NCI-H2107 treated with DMSO at 0.1 percent for 48 hours (cell line): ENCODE measurements around the gene GMFB.

Source experiments
- DNase-seq: peaks from one replicate; lab custom pipeline; 2025; ENCODE audit not compliant: unreplicated experiment; lab: John Stamatoyannopoulos, UW

The GMFB gene

DNA sequence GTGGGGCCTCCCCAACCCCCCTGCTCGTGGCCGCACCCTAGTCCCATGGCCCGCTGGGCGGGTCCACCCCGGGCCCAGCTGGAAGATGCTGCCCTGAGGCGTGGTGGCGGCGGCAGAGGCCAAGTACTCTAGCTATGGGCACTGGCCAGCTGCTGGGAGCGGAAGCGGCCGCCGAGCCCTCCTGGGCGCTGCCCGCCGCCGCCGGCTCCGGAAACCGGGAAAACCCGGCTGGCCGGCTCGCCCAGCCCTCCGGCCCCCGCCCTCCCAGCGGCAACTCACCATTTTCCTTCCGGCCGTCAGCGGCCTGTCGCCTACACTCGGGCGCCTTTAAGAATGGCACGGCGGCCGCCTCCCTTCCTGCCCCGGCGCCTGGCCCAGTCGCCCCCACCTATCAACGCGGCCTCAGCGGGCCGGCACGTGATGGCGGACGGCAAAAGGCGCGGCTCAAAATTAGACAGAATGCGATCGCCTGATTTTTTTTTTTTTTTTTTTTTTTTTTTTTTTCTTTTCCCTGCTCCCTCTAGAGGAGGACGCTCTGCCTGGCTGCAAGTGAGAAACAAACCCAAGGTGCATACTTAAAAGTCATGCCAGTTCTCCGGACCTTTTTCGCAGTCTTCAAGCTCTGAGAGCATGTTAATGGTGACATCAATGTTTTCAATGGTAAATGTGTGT lies at the start of gene GMFB:
TSS of gene GMFB (minus strand) at position 335 of the 672 bp plus-strand sequence. CDS start at position 282, 53 bp downstream.
- peak; percentile 76 for DNase-seq

DNA sequence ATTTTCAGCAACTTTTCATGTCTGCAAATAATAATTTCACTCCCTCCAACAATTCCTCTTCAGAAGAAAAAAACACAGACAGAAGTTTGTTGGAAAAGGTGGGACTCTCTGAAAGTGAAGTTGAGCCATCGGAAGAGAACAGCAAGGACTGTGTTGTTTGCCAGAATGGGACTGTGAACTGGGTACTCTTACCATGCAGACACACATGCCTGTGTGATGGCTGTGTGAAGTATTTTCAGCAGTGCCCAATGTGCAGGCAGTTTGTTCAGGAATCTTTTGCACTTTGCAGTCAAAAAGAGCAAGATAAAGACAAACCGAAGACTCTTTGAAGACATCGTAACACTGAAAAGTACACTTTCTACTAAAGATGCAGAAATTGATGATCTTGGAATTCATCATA lies 49.3 kb upstream of the GMFB start:
- no peak for DNase-seq

DNA sequence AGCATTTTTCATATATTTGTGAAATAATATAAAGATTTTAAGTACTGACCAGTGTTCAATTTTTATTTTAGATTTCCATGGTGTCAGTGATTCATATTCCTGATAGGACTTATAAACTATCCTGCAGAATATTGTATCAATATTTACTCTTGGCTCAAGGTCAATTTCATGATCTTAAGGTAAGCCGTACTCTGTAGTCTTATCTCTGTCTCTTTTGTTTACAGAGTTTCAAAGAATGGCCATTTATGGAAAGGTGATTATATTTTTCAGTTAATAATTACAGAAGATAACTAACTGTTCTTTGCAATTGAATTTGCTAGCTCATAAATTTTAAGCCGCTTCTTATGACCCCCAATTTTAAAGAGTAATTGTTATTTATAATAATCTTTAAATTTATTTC lies 48.9 kb upstream of the GMFB start:
- no peak for DNase-seq

DNA sequence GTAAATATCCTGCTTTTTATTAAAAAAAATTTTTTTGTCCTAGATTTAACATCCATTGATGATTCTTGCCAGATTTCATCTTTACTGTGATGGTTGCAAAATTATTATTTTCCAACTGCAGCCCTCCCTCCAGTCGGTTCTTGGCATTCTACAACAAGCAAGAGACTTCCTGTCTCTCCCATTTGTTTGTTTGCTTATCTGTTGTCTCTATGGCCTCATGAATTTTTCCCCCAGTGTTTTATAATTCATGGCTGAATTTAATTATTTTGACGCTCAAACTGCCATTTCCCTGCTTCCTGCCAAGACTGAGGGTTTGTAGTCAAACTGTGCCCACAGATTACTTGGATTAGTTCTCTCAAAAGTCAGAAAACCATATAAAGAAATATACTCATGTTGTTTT lies 46.9 kb upstream of the GMFB start:
- DNase-seq = no peak

DNA sequence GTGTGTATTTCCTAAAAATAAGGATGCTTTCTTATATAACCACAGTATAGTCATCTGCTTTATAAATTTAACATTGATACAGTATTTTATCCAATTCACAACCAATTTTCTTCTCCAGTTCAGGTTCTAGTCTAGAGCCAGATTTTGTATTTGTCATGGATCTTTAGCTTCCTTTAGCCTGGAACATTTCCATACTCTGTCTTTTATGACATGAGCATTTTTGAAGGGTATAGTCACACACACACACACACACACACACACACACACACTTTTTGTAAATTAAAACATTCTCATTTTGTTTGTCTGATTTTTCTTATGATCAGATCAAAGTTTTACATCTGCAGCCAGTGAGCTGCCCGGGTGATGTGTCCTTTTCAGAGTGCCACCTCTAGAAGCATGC lies 46.3 kb upstream of the GMFB start:
- no peak for DNase-seq

DNA sequence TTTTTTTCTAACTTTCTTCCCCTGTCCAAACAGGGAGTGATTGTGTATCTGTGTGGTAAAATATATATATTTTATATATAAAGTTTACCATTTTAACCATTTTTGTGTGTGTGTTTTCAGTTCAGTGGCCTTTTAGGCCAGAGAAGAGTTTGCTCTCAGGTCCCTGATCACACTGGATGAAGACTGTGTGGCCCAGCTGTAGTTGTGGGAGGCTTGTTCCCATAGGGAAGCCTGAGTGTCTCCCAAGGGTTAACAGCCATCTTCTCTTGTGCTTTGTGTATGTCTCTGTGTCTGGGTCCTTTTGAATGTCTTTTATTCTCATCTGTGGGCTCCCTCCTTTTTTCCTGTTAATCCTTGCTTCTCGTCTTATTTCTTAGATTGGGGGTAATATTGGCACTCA lies 44.3 kb upstream of the GMFB start:
- no peak for DNase-seq

DNA sequence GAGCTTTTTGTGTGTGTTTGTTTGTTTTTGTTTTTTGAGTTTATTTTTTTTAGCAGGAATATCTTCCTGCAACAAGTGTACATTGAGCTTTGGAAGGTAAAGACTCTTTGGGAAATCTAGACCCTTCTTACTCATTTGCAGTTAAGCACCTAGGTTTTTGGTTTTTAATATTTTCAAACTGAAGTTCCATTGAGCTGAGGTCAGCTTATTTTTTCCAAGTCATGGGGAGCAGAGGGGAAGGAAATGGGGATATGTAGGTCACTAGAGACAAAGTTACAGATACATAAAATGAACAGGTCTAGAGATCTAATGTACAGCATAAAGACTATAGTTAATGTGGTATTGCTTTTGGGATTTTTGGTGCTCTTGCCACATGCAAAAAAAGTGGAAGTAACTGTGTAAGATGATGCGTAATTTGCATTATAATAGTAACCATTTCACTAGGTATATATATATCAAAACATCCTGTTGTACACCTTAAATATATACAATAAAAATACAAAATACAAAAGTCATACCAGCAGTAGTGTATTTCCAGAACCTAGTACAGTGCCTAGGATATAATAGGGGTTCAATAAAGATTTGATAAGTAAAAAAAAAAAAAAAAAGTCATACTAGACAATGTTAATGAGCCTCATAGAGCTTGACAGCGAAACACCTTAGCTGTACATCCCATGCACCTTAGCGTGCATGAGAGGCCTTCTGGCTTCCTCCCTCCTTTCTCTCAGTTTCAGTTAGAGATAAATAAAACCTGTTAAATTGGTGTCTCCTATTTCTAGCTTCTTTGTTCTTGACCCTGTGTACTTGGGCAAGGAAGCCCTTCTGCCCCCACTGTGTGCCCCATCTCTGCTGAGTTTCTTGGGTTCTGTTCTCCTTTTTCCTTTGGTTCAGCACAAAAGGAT lies 43.6 kb upstream of the GMFB start:
- no peak for DNase-seq

DNA sequence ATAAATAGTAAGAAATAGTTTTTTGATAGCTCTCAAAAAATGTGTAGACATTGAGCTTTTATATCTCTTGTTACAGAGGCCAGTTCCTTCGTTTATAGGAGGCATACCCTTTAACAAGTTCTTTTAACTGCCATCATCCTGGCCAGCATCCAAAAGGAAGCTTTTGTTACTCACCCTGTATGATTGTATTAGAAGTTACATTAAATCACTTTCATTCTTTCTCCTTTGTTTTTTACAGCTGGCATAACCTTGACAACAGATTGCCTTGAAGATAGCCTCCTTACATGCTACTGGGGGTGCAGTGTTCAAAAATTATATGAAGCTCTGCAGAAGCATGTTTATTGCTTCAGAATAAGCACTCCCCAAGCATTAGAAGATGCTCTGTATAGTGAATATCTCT lies 41.0 kb upstream of the GMFB start:
- no peak for DNase-seq

DNA sequence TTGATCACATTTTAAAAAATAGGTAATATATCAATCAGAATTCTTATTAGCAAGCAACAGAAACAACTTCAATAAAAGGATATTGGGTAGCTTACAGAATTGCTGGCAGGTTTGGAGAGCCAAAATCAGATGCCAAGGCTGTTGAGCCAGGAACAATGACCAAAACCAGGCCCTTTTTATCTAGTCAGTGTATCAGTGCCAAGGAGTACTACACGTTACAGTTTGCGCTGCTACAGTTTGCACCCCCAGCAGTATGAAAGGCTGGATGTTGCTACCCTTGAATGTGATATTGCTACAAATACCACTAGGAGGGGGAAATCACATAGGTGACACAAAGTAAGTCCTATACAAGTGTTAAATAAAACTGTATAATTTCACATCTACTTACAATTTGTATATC lies 40.2 kb upstream of the GMFB start:
- no peak for DNase-seq

DNA sequence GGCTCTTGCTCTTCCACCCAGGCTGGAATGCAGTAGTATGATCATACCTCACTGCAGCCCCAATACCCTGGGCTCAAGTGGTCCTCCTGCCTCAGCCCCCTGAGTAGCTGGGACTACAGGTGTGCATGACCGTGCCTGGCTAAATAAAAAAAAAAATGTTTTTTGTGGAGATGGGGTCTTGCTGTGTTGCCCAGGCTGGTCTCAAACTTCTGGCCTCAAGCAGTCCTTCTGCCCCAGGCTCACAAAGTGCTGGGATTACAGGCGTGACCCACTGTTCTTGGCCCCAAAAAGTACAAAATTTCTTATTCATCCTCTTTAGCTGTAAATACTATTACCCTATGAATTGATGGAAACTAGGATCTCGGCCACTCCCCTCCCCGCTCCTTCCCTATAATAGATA lies 35.6 kb upstream of the GMFB start:
- no peak for DNase-seq

DNA sequence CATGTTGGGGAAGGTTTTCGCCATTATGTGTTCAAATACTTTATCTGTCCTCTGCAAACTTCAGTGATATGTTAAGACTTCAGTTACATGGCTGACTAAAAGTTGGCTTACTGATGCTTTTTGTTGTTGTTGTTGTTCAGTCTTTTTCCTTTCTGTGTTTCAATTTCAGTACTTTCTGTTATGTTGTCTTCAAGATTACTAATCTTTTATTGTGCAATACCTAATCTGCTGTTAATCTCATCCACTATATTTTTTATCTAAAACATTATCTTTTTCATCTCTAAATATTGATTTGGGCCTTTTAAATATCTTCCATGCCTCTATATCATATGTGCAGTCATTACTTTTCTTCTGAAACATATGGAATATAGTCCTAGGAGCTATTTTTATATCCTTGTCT lies 27.9 kb upstream of the GMFB start:
- DNase-seq = no peak

DNA sequence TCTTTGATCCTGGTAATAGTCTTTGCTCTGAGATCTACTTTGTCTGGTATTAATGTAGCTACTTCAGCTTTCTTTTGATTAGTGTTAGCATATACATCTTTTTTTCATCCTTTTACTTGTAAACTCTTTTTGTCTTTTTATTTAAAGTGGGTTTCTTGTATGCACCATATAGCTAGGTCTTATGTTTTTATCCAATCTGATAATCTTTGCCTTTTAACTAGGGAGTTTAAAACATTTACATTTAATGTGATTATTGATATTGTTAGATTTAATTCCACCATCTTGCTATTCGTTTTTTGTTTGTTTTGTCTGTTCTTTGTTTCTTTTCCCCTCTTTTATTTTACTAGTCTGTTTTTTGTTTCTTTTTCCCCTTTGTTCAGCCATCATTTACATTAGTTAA lies 26.9 kb upstream of the GMFB start:
- no peak for DNase-seq

DNA sequence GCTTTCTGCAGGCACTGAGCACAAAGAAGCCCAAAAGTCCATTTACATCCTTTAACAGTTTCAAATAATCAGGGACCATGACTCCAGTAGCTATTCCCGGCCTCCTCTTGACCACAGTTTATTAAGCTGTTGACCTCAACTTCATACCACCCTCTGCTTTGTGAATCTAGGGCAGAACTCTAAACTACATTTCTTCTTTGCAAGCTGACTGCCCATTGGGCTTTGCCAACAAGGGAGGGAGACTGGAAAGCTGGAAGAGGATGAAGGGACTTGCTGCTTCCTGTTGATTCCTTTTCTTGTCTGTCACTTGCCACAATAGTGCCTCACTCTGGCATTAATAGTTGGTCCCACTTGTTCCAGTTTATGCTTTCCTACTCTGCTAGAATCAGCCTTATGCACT lies 23.6 kb upstream of the GMFB start:
- no peak for DNase-seq

DNA sequence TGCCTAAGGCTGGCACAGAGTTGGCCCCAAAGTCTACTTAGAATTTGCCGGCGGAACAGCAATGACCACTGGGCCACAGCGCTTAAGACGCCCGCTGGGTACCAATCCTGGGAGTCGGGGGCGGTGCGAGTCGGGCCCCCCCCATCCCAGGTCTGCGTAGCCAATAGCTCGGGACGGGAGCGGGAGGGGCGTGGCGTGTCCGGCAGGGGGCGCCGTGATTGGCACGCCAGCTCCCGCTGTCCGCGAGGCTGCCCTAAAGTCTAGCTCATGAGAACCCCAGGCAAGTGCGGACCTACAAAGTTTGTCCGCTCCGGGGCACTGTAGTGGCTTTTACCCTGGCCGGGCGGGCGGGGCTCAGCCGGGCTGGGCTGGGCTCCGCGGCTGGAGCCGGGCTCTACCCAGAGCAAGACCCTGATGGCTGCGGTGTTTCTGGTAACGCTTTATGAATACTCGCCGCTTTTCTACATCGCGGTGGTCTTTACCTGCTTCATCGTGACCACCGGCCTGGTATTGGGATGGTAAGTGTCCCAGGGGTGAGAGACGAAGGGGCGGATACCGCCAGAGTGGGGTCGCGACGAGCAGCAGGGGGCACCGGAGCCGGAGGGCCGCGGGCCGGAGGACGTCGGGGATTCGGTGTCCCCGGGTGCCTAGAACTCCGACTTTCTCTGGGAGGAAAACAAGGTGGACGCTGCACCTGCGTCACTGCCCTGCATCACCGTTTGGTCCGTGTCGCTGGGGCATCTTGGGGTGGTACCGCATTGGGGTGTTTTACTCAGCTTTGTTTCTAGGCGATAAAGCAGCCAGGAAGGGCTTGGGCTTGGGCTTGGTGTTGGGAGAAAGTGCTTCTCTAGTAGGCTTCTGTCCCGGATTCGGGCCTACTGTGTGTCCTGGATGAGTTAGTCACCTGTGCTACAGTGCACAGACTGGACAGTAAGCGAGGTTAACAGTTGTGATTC lies 21.0 kb upstream of the GMFB start, which contains the start of gene CGRRF1:
TSS of gene CGRRF1 (plus strand) at position 361 of the 956 bp plus-strand sequence. CDS start at position 415, 54 bp downstream.
- DNase-seq = peak; percentile 98

DNA sequence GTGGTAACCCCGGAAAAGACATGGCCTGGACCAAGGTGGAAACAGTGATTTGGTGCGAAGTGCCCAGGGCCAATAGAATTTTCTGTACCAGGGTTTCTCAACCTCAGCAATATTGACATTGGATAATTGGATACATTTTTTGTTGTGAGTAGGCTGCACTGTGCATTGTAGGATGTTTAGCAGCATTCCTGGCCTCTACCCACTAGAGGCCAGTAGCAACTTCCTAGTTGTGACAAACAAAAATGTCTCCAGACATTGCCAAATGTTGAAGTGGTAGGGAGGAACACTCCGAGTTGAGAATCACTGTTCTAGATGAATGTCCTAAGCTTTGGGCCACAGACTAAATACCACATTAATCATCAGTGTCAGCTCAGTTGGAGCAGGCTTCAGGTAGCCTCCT lies 14.7 kb upstream of the GMFB start:
- no peak for DNase-seq

DNA sequence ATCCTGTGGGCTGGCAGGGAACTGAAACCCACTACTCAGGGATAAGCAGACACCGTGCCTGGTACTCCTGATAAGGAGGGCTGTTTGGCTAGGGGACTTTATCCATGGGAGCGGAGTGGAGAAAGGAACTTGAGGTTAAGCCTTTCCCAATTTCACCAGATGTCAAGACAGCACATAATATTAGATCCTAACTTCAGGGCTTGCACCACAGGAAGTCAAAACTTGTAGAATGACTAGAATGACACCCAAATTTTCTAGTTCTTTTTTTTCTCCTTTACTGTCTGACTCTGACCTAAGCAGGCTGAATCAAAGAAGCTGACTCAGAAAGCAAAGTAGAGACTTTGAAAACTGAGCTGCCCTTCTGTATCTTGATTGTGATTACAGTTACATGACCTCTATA lies 13.8 kb upstream of the GMFB start:
- no peak for DNase-seq

DNA sequence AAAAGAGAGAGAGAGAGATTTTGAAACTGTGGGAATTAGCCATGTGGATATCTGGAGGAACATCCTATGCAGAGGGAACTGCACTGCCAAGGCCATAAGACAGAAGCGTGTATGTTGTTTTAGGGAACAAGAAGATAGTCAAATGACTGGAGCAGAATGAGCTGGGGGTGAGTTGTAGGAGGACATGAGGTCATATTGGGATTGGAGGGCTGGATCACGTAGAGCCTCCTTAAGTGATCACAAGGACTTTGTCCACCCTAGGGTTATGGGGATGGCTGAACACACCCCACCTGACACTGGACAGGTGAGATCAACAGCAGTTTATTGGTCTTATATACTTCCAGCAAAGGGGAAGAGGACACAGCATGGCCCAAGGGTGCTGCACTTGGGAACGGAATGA lies 12.7 kb upstream of the GMFB start:
- DNase-seq = no peak

DNA sequence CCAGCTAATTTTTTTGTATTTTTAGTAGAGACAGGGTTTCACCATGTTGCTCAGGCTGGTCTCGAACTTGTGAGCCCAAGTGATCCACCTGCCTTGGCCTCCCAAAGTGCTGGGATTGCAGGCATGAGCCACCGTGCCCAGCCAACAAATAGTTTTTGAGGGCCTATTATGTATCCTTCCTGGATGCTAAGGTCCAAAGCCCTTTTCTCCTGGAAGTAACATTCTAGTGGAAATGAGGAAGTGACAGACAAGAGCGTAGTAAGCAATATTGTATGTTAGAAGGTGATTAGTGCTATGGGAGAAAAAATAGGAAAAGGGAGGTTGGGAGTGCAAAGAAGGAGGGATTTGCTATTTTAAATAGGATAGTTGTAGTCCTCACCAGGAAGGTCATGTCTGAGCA lies 12.0 kb upstream of the GMFB start:
- DNase-seq = no peak

DNA sequence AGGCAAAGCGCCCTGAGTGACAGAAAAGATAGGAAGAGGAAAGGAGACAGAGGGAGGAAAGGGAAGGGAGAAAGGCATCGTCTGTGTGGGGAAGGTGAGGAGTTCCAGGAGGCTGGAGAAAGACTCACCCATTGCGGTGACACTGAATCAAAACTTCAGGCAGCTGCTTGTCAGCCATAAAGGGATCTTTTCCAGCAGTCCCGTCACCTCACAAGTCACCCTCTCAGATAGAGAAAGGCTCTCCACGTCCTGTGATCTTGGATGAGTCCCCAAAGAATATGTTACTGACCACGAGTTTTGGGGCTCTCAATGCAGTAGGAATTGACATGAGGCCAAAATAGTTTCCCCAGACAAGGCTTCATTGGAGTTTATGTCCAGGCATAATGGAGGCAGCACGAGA lies 9.8 kb upstream of the GMFB start:
- DNase-seq = no peak

DNA sequence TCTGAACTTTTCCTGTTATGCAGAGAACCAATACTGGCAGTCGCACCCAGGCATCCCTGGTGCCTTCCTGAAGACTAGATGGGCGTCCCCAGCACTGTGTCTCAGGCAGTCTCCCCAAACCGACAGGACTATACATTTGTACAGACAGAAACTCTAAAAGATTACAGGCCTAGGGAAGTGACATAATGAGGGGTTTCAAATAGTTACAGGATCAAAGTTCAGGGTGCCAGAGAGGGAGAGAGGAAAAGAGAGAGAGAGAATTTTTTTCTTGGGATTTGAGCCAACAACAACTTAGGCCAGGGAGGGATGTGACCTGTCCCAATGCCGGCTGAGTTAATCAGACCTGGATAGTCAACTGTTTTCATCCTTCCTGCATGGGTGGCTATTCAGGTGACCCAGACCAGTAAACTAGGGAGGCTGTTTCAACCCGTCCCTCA lies 9.3 kb upstream of the GMFB start:
- no peak for DNase-seq

DNA sequence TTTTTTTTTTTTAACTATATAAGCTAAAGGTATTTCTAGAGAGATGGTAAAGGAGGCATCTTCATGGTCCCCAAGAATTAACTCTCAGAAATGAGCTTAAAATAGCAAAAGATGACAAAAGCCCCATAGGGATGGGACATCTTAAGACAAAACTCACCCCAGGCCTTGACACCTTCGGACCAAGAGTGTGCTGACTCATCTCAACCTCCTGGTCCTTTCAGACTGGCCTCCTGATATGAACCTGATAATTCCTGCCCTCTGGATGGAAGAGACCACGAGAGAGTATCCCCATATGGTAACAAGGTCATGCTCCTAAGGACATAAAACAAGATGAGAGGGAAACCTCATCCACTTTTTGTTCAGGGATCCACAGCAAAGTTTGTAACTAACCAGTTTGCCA lies 8.4 kb upstream of the GMFB start:
- no peak for DNase-seq
